ENCODE data around the gene LAMA5.
"Not testable (repeated sequence)": the region's sequence is repeated elsewhere in the genome, so short reads cannot be mapped to it uniquely, and the experiment has no call there.

The LAMA5 gene

DNA sequence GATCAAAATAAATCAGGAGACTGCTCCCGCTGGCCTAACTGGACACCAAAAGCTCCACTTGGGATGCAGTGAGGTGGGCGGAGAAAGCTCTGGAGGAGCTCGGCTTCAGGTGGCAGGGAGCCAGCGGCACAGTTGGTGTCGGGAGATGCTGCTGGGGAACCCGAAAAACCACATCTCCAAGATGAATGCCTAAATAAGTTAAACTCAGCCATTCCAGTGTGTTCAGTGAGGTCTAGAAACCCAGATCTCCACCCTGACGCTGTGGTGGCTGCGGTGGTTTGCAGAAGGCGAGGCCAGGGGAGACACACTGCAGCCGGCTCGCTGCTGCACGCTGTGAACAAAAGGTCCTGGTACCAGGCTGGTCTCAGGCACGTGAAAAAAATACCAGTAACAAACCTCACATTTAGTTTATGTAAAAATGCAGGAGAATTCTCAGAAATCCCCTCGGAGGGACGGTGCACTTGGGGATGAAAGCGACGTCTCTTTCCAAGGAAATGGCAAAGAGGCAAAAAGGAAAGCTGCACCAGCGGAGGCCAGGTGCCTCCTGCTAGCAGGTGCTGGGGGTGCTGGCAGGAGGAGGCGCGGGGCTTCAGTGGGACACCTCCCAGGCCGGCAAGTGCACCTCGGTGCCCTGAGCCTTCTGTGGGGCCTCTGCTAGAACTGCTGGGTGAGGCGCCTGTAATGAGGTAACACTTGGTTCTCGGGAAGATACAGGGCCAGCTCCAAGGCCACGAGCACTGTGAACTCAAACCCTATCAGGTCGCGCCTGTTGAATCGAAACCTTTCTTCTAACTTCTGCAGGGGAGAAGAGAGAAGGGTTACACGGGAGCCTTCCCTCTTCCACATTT lies 23.4 kb upstream of the LAMA5 start:
- no peak for DNase-seq

DNA sequence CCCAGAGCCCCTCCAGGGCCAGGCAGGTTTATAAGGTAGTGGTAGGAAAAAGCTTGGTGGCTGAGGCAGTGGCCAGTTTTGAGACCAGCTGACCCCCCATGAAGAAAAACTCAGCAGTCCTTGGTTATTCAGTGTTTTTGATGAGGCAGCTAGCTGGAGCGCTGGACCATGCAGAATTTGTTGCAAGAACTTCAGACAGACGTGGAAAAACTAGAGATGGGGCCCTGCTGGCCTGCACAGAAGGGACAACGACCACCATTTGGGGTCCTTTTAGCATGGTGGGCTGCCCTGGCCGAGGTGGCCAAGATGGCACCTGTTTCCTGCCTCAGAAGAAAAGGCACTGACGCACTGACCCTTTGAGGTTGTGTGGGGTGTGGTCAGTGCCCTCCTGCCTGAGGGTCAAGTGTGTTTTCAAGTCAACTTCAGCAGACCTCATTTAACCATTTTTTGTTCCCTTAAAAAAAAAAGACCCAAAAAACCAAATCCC lies 22.5 kb upstream of the LAMA5 start:
- no peak for DNase-seq

DNA sequence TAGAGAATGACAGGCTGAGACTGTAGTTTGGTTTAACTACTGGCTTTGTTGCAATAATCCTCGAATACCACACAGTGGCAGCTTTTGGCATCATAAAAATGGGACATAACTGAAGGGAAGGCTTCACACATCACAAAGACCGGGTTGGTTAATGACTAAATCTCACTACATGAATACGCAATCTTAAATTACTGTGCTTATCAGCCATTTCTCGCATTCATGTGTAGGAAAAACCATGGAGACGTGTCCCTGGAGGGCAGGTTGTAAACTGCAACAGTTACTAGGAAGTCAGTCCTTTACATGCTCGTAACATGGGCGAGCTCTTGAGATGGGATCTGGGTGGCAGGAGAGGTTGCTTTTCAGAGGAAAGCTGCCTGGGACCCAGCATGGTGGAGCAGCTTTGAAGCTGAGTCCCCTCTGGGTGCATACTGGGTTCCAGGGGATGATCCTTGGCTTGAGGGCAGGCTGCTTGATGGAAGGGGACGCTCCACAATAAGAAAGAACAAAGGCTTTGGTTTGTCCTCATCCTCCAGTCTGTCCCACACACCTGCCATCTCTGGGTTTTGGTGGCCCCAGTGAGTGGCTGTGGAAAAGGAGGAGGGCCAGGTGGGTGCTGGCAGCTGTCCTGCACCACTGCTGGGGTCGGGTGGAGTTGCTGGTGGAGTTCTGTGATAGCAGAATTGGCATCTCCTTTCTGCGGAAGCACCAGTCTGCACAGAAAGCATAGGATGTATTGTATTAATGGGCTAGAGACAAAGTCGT lies 21.9 kb upstream of the LAMA5 start:
- no peak for DNase-seq

DNA sequence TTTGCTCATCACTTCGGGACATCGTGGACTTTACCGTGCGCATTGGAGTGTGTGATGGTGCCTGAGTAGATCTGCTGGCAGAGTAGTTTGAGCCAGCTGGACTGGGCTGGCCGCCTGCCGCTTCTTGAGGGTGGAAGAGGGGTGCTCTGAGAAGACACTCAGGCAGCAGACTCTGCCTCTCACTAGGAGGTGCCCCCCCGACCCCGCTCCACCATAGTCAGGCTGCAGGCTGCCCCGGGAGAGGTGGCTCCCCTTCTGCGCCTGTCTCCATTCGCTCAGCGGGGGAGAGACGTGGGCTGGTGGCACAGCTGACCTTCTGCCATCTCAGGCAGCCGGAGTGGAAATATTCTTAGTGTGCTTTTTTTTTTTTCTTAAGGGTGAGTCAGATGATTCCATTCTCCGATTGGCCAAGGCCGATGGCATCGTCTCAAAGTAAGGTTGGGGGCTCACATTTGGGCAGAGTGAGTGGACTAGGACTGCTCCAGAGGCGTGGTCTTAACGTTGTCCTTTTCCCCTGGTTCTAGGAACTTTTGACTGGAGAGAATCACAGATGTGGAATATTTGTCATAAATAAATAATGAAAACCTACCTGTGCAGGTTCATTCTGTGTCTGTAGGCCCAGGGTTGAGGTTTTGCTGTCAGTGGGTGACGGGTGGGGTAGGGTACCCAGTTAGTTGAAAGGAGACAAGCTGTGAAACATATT lies 21.0 kb upstream of the LAMA5 start:
- no peak for DNase-seq

DNA sequence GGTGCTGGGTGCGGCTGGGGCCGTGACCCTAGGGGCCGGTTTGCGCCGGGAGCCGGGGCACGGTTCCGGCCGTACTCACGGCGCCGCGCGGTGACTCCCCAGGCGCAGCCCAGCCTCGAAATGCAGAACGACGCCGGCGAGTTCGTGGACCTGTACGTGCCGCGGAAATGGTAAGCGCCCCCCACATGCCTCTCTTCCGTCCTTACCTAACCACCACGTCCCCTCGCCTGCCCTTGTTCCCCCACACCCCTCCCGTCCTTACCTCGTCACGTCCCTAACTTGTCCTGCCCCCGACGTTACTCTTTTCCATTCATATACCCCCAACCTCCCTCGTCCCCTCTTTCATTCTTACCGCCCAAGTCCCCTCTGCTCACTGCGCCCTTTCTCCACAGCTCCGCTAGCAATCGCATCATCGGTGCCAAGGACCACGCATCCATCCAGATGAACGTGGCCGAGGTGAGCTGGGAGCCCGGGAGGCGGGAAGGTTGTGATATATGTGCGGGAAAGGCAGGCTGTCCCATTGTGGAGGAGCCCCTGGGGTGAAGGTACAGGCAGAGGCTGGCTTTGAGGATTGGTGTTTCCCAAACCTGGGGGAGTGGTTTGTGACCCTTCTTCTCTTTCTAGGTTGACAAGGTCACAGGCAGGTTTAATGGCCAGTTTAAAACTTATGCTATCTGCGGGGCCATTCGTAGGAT lies 20.3 kb upstream of the LAMA5 start:
- no peak for DNase-seq

DNA sequence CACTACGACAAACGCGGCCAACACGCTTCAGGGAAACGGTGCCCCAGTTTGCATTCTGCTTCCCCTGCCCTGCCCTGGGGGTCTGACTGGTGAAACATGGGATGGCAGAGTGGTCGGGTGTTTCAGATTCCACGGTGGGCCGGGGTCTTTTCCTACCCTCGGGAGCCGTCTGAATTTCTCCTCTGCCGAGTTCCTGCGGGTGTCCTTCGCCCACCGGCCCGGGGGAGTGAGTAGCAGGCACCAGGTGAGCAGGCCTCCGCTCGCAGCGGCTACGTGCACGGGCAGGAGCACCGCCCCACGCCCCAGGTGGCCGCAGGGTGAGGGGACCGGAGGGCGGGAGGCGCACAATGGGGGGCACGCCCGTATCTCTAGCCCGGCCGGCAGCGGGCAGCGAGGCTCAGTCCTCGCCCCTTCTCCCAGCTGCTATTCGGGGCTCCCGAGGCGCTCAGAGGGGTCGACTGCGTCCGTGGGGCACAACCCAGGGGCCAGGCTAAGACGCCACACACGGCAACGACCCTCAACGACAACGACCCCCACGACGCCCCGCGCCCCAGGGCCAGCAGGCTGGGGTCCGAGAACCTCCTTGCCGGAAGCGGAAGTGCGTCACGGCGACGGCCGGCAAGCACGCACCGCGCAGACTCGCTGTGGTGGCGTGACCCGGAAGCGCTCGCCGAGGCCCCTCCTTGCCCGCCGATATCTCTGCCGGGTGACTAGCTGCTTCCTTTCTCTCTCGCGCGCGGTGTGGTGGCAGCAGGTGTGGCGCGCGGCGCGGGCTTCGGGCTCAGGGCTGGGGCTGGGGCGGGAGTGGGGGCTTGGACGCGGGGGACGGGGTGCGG lies 19.5 kb upstream of the LAMA5 start, which contains the start of gene RPS21:
RPS21 (plus strand) TSS at position 721 of the 836 bp plus-strand sequence. CDS start 236 bp downstream, outside the sequence.
- DNase-seq = peak; percentile 88 to 93

DNA sequence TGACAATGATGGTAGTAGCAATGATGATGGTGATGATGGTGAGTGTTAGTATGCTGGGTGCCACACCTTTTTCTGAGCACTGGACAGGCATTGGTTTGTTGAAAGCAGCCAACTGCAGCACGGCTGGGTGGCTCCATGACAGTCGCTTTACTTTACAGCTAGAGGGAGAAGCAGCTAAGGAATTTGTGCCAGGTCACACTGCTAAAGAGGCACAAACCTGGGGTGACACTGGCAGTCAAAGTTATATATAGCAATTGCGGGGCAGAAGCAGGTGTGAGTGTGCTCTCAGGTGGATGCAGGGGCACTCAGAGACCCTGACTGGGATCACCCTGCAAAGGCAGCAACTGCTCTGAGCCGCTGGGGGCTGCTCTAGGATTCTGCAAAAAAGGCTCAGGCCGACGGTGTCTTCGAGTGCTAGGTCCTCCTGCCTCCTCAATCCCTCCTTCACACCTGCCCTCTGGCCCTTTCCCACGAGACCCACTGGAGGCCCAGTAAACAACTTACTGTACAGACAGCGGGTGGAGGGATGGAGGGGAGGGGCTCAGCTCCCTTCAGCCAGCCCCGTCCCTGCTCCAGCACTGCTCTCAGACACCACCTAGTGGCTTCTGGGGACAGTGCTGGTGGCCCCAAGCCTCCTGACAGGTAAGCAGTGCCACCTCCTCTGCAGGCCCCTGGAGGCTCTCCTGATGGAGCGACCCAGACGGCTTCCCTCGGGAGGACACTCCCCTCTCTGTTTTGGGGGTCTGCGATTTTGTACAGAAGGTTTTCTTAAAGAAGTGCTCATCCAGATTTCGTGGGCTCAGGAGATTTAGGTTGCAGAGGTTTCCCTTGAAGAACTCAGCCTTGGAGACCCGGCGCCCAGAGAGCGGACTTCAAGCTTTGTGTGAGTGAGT lies 15.4 kb upstream of the LAMA5 start:
- peak; percentile 48 to 58 for DNase-seq

DNA sequence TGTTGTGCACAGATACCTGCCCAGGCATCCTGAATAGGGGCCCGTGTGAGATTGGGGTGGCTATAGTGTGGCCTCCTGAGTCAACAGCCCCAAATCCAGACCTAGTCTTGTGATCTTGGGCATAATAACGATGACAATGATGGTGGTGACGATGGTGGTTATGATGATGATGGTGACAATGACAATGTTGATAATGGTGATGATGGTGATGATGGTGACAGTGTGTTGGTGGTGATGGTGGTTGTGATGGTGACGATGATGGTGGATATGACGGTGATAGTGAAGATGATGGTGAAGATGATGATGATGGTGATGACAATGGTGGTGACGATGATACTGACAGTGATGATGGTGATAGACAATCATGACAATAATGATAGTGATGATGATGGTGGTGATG lies 14.7 kb upstream of the LAMA5 start:
- no peak for DNase-seq

DNA sequence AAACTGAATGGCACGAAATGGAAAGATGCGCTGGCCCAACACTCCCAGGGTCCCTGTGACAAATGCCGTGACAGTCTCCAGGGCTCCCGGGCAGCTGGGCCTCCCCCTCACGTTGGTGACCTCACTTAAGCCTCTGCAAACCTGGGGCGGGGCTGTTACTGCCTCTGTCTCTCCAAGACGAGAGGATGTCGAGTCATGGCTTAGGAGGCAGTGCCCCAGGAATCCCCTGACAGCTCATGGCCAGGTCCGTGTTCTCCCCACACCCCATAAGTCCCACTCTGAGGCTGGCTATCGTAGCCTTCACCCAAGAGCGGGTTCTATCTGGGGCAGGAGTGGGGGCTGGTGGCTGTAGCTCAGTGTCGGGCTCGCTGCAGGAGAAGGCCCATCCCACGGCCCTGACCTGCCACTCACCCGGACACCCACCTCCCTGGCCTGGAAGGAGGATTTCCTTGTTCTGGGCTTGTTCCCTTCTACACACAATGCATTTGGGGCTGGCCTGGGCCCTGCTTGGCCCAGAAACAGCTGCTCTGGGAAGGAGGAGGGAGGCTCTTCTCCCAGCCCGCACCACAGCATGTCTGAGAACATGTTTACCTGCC lies 14.2 kb upstream of the LAMA5 start:
- DNase-seq = peak in 1 of 2 donors; percentile 47

DNA sequence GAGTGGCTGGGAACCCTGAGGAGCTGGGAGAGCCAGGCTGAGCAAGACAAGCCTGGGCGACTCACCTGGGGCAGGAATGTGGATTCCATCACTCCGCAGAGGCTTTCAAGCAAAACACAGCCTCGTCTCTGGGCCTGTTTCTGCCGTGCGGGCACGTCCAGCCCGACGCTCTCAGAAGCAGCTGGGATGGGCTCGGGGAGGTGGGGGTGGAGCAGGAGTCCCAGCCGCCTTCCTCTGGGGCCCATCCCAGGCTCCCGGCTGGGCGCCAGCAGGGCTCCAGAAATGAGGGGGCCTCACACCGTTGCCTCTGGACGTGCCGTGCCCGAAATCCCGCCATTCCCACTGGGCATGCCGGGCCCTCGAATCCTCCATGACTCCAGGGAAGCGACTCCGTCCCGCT lies 11.1 kb upstream of the LAMA5 start:
- no peak for DNase-seq

DNA sequence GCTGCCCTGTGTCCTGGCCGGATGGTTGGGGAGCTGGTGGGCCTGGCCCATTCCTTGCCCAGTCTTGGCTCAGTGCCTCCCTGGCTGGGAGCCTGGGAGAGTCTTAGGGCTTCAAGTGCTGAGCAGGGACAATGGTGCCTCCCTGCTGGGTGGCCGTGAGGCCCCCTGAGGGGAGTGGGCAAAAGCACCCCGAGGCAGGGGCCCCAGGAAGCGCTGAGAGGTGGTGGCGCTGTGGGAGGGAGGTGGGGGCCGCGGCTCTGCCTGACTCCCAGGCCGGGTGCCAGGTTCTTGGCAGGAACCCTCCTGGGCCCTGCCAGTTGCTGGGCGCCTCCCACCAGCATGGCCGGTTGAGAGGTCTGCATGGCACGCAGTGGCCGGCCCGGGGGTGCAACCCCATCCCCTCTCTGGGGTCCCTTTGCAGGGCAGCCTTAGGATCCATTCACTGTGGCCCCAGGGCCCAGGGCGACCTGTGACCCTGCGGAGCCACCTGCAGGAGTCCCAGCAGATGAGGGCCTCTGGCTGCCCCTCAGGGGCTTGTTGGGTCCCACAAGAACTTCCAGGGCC lies 10.6 kb upstream of the LAMA5 start:
- no peak for DNase-seq

DNA sequence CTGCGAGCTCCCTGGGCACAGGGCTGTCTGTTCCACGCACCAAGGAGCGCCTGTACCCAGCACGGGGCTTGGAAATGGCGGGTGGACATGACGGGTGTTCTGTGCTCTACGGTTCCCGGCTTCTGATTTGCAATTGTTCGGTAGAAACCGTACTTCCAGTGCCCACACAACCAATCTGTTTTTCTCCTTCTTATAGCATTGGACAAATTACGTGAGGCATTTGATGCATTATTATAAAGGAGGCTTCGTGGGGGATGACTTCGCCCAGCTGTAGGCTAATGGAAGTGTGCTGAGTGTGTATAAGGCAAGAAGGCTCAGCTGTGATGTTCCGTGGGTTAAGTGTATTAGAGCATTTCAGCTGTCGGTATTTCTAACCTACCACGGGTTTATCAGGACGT lies 10.0 kb upstream of the LAMA5 start:
- no peak for DNase-seq

DNA sequence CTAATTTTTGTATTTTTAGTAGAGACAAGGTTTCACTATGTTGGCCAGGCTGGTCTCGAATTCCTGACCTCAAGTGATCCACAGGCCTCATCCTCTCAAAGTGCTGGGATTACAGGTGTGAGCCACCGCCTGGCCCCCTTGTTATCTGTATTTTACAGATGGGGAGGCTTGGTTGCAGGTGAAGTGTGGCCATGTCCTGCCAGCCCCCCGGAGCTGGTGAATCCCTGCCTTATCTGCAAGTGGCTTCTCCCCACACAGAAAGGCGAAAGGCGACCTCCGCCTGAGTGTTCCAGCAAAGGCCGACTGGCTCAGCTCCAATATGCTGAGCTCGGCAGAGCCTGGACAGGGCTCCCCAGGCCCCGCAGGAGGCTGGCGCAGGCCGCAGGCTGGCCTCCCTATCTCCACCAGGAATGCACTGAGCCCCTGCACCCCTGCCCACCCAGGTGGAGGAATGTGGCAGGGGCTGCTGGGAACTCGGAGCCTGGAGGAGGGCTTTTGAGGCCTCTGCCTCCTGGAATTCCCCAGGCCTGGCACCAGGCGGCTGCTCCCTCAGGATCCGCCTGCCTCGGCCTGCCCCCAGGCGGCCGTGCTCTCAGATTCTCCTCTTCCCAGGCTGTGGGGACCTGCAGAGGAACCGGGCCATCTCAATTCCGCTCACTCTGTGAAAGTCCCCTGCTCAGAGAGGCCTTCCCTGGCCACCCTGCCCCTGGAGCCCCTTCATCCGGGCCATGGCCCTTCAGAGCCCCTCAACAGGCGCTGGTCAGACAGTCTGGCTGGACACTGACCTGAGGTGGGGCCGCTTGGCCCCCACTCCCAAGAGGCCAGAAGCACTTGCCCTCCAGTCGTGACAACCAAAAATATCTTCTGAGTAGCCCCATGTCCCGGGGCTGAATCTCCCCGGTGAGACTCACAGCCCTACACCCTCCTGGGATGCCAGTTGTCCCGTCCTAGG lies 9.3 kb upstream of the LAMA5 start:
- DNase-seq = no peak

DNA sequence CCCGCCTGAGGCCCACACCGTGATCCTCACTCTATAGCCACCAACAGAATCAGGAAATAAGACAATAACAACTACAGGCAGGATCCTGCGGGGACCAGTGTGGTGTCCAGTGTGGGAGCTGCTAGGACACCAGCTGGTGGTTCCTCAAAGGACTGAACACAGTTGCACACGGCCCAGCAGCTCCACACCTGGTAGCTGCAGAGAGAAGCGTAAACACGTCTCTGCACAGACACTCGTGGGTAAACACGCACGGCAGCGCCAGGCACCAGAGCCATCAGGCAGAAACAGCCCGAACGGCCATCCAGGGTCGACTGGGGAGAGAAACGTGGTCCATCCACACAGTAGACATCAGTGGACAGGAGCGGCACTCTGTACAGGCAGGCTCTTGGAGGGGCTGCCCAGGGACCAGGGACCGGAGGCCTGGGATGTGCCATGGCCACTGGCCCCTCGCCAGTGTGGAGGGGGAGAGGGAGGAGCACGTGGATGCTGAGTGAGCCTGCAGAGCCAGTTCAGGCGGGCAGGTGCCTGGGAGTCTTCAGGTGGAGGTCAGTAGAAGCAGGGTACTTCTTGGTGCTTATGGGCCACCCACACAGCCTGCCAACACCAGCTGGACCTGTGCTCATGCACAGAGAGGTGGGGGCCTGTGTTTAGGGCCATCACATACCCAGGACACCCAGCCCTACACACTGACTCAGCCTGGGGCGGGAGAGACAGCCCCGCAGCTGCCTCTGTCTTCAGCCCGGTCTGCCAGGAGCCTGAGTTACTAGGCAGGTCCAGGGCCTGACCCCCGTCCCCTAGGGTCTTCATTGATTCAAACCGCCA lies 7.4 kb upstream of the LAMA5 start:
- peak in 1 of 2 donors; percentile 18 for DNase-seq

DNA sequence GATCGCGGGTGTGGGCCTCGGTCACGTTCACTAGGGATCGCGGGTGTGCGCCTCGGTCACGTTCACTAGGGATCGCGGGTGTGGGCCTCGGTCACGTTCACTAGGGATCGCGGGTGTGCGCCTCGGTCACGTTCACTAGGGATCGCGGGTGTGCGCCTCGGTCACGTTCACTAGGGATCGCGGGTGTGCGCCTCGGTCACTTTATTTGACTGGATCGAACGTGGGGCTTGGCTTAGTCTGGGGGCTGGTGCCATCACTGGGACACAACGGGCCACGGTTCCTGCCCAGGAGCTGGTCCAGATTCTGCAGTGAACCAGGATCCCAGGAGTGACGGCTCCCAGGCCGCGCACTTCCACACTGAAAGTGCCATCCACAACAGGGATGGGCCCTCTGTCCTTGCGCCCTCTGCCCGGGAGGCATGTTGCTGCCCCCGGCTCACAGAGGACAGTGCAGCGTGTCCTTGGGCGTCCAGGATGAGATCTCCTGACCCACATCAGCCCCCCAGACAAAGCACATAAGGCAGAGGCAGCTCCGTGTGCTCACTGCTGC lies 6.6 kb upstream of the LAMA5 start:
- DNase-seq = not testable (repeated sequence)

DNA sequence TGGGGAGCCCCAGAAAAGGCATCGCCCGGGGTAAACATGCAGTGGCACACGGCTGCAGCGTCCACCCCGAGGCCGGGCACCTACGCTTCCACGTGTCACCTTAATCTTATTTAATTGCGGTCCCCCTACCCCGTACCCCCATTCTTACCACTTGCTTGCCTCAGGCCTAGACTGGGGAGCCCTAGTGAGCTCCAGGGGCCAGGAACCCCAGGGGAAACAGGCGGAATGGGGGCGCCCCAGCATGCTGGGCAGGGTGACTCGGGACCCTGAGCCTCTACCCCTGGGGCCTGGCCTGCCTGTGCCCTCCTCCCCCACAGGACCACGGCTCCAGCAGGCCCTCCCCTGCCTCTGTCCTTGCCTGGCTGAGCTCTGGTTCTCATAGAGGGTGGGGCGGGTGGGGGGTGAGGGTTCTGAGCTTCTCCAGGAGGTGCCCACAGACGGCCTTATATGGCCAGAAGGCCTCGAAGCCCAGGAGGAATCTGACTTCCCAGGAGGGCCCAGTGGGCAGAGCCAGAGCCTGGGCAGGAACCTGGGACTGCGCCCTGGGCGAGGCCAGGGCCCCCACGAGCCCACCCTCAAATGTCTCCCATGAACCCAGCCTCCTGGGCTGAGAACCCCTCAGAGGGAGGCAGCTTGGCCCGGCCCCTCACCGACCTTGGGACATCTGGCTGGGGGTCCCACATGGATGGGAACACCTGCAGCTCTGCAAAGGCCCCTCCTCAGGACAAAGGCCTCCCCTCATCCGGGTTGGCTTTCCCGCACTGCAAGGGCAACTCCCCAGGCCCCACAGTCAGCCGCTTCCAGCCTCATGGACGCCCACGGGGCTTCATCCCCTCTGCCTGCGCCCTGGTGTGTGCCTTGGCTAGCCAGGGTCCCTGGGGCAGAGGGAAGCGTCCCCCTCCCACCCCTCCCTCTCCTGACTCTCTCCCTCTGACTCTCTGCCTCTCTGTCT lies 5.2 kb upstream of the LAMA5 start:
- DNase-seq = no peak

Measured in inflammatory macrophage (primary cell).